RWPE2 (cell line): Measurements from ENCODE around the gene ADGRB3.

Source experiments
- ATAC-seq: fragments of 200-7000 bp; cut with Tn5 transposase; 3 replicates; pipeline ENCODE4 v1.9.1; 2021; ENCODE audit warnings: low read depth
- DNase-seq: peaks from one replicate; pipeline ENCODE4 v3.0.0-alpha.2; 2020; ENCODE audit warnings: low spot score
- H3K27ac ChIP-seq: fragments of 450-650 bp; 2 replicates; pipeline ENCODE4 v1.5.1; 2017; ENCODE audit warnings: mild to moderate bottlenecking; ENCODE audit not compliant: poor library complexity, severe bottlenecking
- H3K27me3 ChIP-seq: fragments of 250-450 bp; sonication (Bioruptor Pico); 2 replicates; pipeline ENCODE4 v1.5.1; 2021; ENCODE audit warnings: mild to moderate bottlenecking, moderate library complexity; ENCODE audit not compliant: insufficient read depth, poor library complexity, severe bottlenecking
- H3K36me3 ChIP-seq: fragments of 250-450 bp; sonication (Bioruptor Pico); 2 replicates; pipeline ENCODE4 v1.5.1; 2020; ENCODE audit warnings: low read depth, mild to moderate bottlenecking, moderate library complexity
- H3K4me1 ChIP-seq: fragments of 250-450 bp; sonication (Bioruptor Pico); 2 replicates; pipeline ENCODE4 v1.5.1; 2021; ENCODE audit warnings: mild to moderate bottlenecking, moderate library complexity; ENCODE audit not compliant: insufficient read depth, poor library complexity, severe bottlenecking
- H3K4me3 ChIP-seq: fragments of 250-450 bp; sonication (Bioruptor Pico); 2 replicates; pipeline ENCODE4 v1.5.1; 2021; ENCODE audit warnings: mild to moderate bottlenecking, moderate library complexity; ENCODE audit not compliant: severe bottlenecking
- H3K9me3 ChIP-seq: fragments of 250-450 bp; sonication (Bioruptor Pico); 2 replicates; pipeline ENCODE4 v1.5.1; 2021; ENCODE audit warnings: mild to moderate bottlenecking, moderate library complexity; ENCODE audit not compliant: severe bottlenecking
- TF ChIP-seq, protein P1 (sequence below): fragments of 450-650 bp; IDR thresholded peaks from one replicate; pipeline ENCODE4 v1.5.1; 2017; ENCODE audit warnings: mild to moderate bottlenecking, moderate library complexity; ENCODE audit not compliant: poor library complexity, severe bottlenecking

ADGRB3 gene

DNA sequence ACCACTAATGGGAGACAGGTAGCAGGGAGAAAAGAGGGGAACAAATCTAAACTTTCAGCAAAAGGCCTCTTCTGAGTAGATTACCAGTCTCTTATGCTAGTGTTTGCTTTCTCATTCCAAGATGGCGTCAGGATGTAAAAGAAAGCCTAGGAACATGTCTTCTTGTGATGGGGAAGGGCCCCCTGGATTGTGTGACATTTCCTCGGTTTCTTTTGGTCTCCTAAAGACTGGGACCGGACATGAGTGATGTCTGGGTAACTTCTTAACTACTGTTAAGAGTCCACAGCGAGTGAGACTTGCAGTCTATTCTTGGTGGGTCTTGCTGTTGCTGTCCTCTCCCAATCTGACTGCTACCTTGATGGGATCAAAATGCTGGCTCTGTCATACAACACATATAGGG is 60.3 kb downstream of the ADGRB3 start:
- Histone ChIP-seq H3K9me3 (no peaks in the 10 kb centered on the region), H3K4me1 (no peaks in the 10 kb centered on the region), H3K4me3 (no peak overlapping the region), H3K27me3 (no peaks in the 10 kb centered on the region), H3K27ac (no peak overlapping the region), H3K36me3 (no peaks in the 10 kb centered on the region)
- DNase-seq (no peak), ATAC-seq (no peak)
- TF ChIP-seq, protein P1, sequence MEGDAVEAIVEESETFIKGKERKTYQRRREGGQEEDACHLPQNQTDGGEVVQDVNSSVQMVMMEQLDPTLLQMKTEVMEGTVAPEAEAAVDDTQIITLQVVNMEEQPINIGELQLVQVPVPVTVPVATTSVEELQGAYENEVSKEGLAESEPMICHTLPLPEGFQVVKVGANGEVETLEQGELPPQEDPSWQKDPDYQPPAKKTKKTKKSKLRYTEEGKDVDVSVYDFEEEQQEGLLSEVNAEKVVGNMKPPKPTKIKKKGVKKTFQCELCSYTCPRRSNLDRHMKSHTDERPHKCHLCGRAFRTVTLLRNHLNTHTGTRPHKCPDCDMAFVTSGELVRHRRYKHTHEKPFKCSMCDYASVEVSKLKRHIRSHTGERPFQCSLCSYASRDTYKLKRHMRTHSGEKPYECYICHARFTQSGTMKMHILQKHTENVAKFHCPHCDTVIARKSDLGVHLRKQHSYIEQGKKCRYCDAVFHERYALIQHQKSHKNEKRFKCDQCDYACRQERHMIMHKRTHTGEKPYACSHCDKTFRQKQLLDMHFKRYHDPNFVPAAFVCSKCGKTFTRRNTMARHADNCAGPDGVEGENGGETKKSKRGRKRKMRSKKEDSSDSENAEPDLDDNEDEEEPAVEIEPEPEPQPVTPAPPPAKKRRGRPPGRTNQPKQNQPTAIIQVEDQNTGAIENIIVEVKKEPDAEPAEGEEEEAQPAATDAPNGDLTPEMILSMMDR = no peak

DNA sequence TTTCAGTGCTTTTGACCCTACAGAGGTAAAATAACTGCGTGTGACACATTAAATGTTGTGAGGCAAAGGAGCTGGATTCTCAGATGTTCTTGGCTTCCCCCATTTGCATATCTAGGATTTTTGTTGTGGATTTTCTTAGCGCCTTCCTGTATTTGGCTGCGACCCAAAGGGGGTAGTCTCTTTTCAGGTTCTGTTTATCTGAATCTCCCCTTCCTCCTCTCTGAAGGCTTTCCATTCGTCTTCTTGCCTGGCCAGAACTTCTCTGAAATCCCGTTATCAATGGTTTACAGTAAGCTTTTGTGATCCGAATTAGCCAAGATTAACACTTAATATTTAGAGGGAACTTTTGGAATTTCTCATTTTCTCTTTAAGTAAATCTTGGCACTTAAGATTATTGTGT is 60.8 kb downstream of the ADGRB3 start:
- ATAC-seq = no peak
- TF ChIP-seq, protein P1 = no peak
- DNase-seq = no peak
- no peaks in the 10 kb centered on the region for H3K4me1 ChIP-seq
- H3K27ac ChIP-seq = no peak overlapping the region
- H3K36me3 ChIP-seq = no peaks in the 10 kb centered on the region
- H3K27me3 ChIP-seq = no peaks in the 10 kb centered on the region
- H3K4me3 ChIP-seq = no peak overlapping the region
- H3K9me3 ChIP-seq = no peaks in the 10 kb centered on the region

DNA sequence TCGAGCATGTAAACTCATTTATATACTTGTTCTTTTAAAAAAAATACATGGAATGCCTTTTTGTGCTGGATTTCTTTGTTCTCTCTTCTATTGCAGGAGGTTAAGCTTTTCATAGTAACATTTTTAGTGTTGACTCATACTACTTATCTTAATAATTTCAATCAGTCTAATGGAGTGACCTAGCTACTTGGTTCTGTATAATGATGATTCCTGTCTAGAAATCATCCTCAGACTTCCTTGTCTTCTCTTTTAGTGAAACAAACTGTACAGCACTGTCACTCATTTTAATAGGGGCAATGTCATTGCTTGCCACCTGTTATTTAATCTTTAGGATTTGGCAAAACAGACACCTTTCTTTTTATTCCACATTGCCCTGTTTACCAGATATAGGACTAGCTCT is 62.3 kb downstream of the ADGRB3 start:
- DNase-seq (no peak), ATAC-seq (no peak)
- Histone ChIP-seq H3K4me1 (no peaks in the 10 kb centered on the region), H3K36me3 (no peaks in the 10 kb centered on the region), H3K27ac (no peak overlapping the region), H3K9me3 (no peaks in the 10 kb centered on the region), H3K4me3 (no peak overlapping the region), H3K27me3 (no peaks in the 10 kb centered on the region)
- TF ChIP-seq, protein P1 = no peak

DNA sequence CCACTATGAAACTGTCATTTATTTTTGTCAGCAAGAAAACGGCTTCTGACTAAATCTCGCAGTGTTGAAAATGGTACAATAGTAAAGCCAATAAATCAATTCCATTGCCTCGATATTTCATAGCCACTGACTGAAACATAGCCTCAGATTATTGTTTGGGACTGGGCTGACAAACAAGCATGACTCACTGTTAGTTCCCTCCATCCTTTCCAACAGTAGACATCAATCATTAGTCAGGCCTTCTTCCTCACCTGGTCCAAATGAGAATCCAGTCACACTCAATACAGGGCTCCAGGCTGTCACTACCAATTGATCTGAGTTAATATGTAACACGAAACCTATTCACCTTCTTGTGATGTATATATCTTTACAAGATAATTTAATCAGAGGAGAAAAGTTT is 66.1 kb downstream of the ADGRB3 start:
- peaks cover 7% of the 10 kb centered on the region for H3K27me3 ChIP-seq
- H3K27ac ChIP-seq = no peak overlapping the region
- H3K9me3 ChIP-seq = no peaks in the 10 kb centered on the region
- no peak for DNase-seq
- H3K4me1 ChIP-seq = no peaks in the 10 kb centered on the region
- H3K4me3 ChIP-seq = no peak overlapping the region
- no peaks in the 10 kb centered on the region for H3K36me3 ChIP-seq
- TF ChIP-seq, protein P1 = no peak
- no peak for ATAC-seq

DNA sequence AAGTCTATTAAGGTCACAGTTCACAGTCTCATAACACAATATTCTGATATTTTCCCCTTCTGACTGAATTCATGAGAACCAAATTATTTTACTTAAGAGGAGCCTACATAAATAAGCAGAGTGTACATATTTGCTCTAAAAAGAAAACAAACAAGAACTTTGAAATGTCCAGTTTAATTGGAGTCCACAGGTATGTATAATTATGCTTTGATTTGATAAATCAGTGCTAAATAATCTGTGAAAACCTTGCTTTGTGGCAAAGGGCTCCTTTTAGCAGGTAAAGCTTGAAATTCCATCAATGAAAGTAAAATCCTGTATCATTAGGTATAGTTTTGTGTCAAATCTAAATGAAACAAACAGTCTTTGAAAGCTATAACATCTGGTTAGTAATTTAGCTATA is 69.4 kb downstream of the ADGRB3 start:
- Histone ChIP-seq H3K9me3 (no peaks in the 10 kb centered on the region), H3K4me1 (no peaks in the 10 kb centered on the region), H3K4me3 (no peak overlapping the region), H3K36me3 (no peaks in the 10 kb centered on the region), H3K27me3 (peaks cover 13% of the 10 kb centered on the region), H3K27ac (no peak overlapping the region)
- ATAC-seq (no peak), DNase-seq (no peak)
- TF ChIP-seq, protein P1 = no peak
